ENCODE data around the gene SULT2B1.
A peak's percentile ranks its signal among the peaks of the same experiment; 100 is the strongest.

Gene SULT2B1

DNA sequence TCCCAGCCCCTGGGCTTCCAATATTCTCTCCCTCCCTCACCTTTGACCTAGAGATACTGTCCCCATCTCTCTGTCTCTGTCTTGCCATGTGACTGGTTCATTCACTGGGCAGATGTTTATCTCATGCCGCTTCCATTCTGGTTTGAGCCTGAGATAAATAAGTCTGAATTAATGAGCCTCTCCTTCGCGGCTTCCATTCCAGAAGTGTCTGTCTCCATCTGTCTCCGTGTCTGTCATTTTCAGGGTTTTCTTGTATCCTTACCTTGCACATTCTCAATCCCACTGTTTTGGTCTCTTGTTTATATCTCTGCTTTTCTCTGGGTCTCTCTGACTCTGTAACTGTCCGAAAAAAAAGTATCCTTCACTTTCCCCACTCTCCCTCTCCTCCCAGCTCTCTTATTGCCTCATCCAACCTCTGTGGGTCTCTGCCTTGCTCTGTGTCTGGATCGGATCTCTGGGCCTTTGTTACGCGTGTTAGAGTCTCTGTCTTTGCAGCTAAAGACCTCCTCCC is 71.6 kb downstream of the SULT2B1 start:
- DNase-seq (ENCODE audit: low read depth) = no peak
- H3K4me3 ChIP-seq (ENCODE audit: low read length) = peak overlapping the region; percentile 59

DNA sequence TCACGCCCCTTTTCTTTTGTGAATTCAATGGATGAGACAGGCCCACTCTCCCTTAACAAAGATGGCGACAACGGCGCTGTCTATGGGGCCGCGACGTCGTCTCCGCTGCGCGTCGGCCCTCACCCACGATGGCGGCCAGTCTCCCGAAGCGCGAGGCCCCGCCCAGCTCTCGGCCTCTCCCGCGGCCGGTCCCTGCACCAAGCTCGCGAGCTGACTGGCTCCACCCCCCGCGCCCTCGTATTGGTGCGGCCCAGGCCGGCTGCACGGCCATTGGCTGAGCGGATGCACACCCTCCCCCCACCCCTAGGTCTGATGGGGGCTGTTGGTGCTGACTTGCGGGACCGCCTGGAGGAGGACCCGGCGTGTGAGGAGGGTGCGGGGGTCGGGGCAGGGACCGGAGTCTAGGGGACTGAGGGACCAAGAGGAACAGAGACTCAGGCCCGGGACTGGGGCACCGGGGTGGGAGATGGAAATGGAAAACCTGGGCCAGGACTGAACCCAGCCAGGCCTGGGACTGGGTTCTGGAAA is 72.2 kb downstream of the SULT2B1 start:
- TF ChIP-seq, protein P1, sequence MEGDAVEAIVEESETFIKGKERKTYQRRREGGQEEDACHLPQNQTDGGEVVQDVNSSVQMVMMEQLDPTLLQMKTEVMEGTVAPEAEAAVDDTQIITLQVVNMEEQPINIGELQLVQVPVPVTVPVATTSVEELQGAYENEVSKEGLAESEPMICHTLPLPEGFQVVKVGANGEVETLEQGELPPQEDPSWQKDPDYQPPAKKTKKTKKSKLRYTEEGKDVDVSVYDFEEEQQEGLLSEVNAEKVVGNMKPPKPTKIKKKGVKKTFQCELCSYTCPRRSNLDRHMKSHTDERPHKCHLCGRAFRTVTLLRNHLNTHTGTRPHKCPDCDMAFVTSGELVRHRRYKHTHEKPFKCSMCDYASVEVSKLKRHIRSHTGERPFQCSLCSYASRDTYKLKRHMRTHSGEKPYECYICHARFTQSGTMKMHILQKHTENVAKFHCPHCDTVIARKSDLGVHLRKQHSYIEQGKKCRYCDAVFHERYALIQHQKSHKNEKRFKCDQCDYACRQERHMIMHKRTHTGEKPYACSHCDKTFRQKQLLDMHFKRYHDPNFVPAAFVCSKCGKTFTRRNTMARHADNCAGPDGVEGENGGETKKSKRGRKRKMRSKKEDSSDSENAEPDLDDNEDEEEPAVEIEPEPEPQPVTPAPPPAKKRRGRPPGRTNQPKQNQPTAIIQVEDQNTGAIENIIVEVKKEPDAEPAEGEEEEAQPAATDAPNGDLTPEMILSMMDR (conservative IDR thresholded peaks at IDR 0.05; ENCODE audit: low read length) = no peak
- peak; percentile 97 for DNase-seq (ENCODE audit: low read depth)

More for the DNA sequence above, 71.6 kb downstream of the SULT2B1 start:
- TF ChIP-seq, protein P1 (conservative IDR thresholded peaks at IDR 0.05; ENCODE audit: low read length) = no peak

DNA sequence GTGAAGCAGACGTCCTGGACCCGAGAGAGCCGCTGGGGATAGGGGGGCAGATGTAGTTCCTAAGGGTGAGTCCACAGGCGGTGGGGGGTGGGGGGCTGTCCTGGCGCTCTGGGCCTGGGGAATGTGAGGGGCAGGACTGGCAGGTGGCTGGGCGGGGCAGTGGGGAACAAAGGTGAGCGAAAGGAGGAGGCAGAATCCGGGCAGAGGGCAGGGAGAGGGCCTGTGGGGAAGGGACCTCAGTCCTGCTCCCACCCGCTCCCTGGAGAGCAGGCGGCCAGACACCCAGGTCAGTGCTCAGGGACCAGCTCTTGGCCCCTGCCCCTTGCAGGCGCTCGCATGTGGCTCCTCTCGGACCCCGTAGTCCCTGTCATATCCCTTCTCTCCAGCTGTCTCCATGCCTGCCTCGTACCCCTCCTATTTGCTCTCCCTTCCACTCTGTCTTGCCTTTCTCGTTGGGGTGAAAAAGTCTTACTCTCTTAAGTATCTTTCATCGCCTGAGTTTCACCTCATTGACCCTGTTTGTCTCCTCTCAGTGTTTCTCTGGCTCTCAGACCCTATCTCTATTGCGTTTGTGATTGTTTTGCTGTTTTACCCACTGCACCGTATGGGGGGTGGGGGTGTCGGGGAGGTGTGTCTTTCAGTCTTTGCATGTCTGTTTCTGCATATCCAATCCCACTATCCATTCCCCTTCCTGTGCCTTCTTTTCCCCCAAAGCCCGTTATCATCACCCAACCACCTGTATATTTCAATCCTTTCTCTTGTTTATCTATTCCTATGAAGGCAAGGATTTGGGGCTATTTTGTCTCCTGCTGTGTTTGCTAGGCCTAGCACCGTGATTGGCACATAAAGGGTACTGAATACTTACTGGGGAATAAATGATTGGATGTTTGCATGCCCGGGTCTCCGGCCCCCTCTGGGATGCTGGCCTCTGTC is 73.1 kb downstream of the SULT2B1 start:
- TF ChIP-seq, protein P1 (conservative IDR thresholded peaks at IDR 0.05; ENCODE audit: low read length) = no peak
- H3K4me3 ChIP-seq (ENCODE audit: low read length) = peak overlapping the region; percentile 69
- DNase-seq (ENCODE audit: low read depth) = no peak

More for the DNA sequence above, 72.2 kb downstream of the SULT2B1 start:
- peak overlapping the region; percentile 69 for H3K4me3 ChIP-seq (ENCODE audit: low read length)

DNA sequence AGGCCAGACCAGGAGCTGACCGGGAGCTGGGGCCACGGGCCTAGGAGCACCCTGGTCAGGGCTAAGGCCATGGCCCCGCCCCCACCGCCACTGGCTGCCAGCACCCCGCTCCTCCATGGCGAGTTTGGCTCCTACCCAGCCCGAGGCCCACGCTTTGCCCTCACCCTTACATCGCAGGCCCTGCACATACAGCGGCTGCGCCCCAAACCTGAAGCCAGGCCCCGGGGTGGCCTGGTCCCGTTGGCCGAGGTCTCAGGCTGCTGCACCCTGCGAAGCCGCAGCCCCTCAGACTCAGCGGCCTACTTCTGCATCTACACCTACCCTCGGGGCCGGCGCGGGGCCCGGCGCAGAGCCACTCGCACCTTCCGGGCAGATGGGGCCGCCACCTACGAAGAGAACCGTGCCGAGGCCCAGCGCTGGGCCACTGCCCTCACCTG is 73.9 kb downstream of the SULT2B1 start:
- DNase-seq (ENCODE audit: low read depth) = no peak
- no peak overlapping the region for H3K4me3 ChIP-seq (ENCODE audit: low read length)
- TF ChIP-seq, protein P1 (conservative IDR thresholded peaks at IDR 0.05; ENCODE audit: low read length) = no peak

DNA sequence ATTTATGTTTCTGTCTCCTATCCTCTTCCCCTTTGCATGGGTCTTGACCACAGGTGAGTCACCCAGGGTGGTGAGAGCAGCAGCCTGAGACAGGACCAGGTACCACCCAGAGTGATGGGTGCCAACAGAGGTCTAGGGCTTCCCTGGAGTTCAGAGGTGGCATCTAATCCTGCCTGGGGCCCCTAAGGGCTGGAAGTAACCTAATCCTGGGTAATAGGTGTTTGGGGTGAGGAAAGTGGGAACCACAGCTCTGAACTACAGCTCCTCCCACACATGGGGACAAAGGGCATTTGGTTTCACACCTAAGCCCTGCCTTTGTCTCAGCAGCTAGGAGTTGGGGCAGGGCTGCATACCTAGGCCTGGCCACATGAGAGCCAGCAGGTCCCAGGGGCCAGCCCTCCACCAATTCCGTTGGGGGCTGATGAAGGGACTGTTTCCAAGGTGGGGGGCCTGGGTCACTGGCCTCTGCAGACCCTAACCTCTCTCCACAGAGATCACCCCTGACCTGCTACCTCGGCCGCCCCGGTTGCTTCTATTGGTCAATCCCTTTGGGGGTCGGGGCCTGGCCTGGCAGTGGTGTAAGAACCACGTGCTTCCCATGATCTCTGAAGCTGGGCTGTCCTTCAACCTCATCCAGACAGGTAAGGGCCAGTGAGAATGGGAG is 75.4 kb downstream of the SULT2B1 start:
- no peak overlapping the region for H3K4me3 ChIP-seq (ENCODE audit: low read length)
- DNase-seq (ENCODE audit: low read depth) = no peak
- TF ChIP-seq, protein P1 (conservative IDR thresholded peaks at IDR 0.05; ENCODE audit: low read length) = no peak

DNA sequence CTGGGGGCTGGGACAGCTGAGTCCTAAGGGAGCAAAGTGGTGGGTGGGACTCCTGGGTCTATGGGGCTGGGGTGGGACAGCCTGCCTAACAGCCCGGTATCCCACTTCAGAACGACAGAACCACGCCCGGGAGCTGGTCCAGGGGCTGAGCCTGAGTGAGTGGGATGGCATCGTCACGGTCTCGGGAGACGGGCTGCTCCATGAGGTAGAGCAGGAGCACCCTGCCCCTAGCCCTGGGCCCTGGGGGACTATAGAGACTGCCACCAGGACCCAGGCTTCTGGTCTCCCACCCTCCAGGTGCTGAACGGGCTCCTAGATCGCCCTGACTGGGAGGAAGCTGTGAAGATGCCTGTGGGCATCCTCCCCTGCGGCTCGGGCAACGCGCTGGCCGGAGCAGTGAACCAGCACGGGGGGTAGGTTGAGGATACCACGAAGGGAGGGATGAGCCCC is 75.9 kb downstream of the SULT2B1 start:
- H3K4me3 ChIP-seq (ENCODE audit: low read length) = no peak overlapping the region
- no peak for DNase-seq (ENCODE audit: low read depth)
- TF ChIP-seq, protein P1 (conservative IDR thresholded peaks at IDR 0.05; ENCODE audit: low read length) = no peak
